Jurkat, Clone E6-1 (cell line): ENCODE results near the gene TMEM182.

Experiments
- DNase-seq: peaks from one replicate; pipeline ENCODE4 v3.0.0-alpha.2; 2011; ENCODE audit warnings: low read depth, low spot score
- H3K4me3 ChIP-seq: 2 replicates; pipeline ENCODE4 v1.5.1; 2011; ENCODE audit warnings: mild to moderate bottlenecking, low read length, control low read depth, moderate library complexity

TMEM182 gene

GRCh38 chr2:102758439-102758838 lies 3.4 kb upstream of the TMEM182 start:
- H3K4me3 ChIP-seq = no peak overlapping the region
- DNase-seq = no peak

- no peak for DNase-seq
- no peak overlapping the region for H3K4me3 ChIP-seq
These were observed 2.3 kb downstream of the TMEM182 start for GRCh38 chr2:102764083-102764482.

- no peak for DNase-seq
These were observed 3.2 kb downstream of the TMEM182 start for GRCh38 chr2:102765061-102765460.

GRCh38 chr2:102768253-102768652 lies 6.4 kb downstream of the TMEM182 start:
- H3K4me3 ChIP-seq = no peak overlapping the region
- no peak for DNase-seq

More at GRCh38 chr2:102765061-102765460, 3.2 kb downstream of the TMEM182 start:
- no peak overlapping the region for H3K4me3 ChIP-seq

- DNase-seq = no peak
- no peak overlapping the region for H3K4me3 ChIP-seq
These were observed 7.1 kb downstream of the TMEM182 start for GRCh38 chr2:102768892-102769291.

GRCh38 chr2:102770506-102770905 lies 8.7 kb downstream of the TMEM182 start:
- DNase-seq = no peak
- H3K4me3 ChIP-seq = no peak overlapping the region

- no peak for DNase-seq
- no peak overlapping the region for H3K4me3 ChIP-seq
These were observed 9.3 kb downstream of the TMEM182 start for GRCh38 chr2:102771114-102771513.

GRCh38 chr2:102772659-102773058 lies 10.8 kb downstream of the TMEM182 start:
- H3K4me3 ChIP-seq = no peak overlapping the region

GRCh38 chr2:102773149-102773705 lies 11.4 kb downstream of the TMEM182 start:
- no peak for DNase-seq
- H3K4me3 ChIP-seq = no peak overlapping the region

More at GRCh38 chr2:102772659-102773058, 10.8 kb downstream of the TMEM182 start:
- DNase-seq = no peak

- DNase-seq = no peak
- H3K4me3 ChIP-seq = no peak overlapping the region
These were observed 16.4 kb downstream of the TMEM182 start for GRCh38 chr2:102778260-102778659.

GRCh38 chr2:102780467-102780866 lies 18.6 kb downstream of the TMEM182 start:
- no peak for DNase-seq
- H3K4me3 ChIP-seq = no peak overlapping the region

GRCh38 chr2:102782187-102782586 lies 20.4 kb downstream of the TMEM182 start:
- no peak for DNase-seq
- no peak overlapping the region for H3K4me3 ChIP-seq

GRCh38 chr2:102782933-102783332 lies 21.1 kb downstream of the TMEM182 start:
- no peak overlapping the region for H3K4me3 ChIP-seq
- DNase-seq = no peak

GRCh38 chr2:102783506-102784183 lies 21.8 kb downstream of the TMEM182 start:
- H3K4me3 ChIP-seq = no peak overlapping the region
- no peak for DNase-seq

GRCh38 chr2:102784940-102785339 lies 23.1 kb downstream of the TMEM182 start:
- DNase-seq = no peak
- H3K4me3 ChIP-seq = no peak overlapping the region

- no peak overlapping the region for H3K4me3 ChIP-seq
- DNase-seq = no peak
These were observed 26.5 kb downstream of the TMEM182 start for GRCh38 chr2:102788216-102788884.

GRCh38 chr2:102788885-102789260 lies 27.0 kb downstream of the TMEM182 start:
- DNase-seq = no peak
- H3K4me3 ChIP-seq = no peak overlapping the region

GRCh38 chr2:102789349-102790090 lies 27.7 kb downstream of the TMEM182 start:
- DNase-seq = no peak
- no peak overlapping the region for H3K4me3 ChIP-seq

- DNase-seq = no peak
- no peak overlapping the region for H3K4me3 ChIP-seq
These were observed 28.2 kb downstream of the TMEM182 start for GRCh38 chr2:102790091-102790455.
